ENCODE data around the gene TENT5C. TPM values are rescaled to one million over a fixed set of nuclear protein-coding genes. Genes with fewer than 3 reads are reported as not detected.

Gene TENT5C
- total RNA-seq, 5 donors from 2014 or later (not counting 1 experiment from before 2014, with no cell fraction given): 7.6 to 133 (median 11.2) TPM

DNA sequence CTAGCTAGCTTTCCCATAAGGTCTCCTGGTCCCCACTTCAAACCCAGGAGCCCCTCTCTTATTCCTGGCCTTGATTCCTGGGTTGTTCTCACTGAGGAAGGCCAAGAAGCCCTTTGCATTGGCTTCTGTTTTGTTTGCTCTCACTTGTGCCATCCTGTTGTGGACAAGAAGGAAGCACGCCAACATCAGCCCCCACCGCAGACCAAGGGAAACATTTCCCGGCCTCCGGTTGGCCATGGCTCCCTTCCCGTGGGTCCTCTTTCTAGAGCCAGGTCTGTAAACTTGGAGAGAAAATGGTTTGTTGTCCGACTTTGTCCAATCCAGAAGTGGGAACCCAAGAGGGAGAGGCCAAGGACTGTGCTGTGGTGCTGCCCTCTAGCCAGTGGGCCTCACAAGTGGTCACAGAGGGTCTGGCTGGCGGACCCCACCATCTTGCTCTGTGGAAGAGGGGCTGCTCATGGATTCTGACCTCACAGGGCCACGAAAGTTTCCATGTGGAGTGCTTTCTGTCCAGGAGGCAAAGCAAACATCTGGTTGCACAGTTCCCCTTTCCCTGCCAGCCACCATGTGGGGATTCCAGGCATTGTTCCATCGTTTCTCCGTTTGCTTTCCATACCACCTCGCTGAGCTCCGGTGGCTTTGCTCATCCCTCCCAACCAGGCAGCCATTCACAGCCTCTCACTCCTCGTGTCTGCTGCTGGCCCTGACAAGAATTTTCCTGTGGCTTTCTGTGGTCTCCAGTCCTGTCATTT lies 18.9 kb upstream of the TENT5C start:
- peaks cover 0 to 3% (median 0%) of the 10 kb centered on the region in 3 donors for H3K9me3 Mint-ChIP-seq
- H3K4me1 Mint-ChIP-seq: peaks cover 0 to 7% (median 0%) of the 10 kb centered on the region in 3 donors
- POLR2A ChIA-PET: no interaction called here
- H3K36me3 Mint-ChIP-seq: no peaks in the 10 kb centered on the region
- no peaks in the 10 kb centered on the region for H3K9me3 ChIP-seq
- no peak overlapping the region for H3K4me3 ChIP-seq (ENCODE audit: control insufficient read depth in 1 of 2, extremely low read depth in 1 of 2, low read length in 1 of 2)
- H3K27ac ChIP-seq (ENCODE audit: low read length): no peak overlapping the region
- H3K4me3 Mint-ChIP-seq: no peak overlapping the region
- H3K27ac Mint-ChIP-seq: no peak overlapping the region
- 86% methylated on average over 10 of the region's 13 CpGs for WGBS (ENCODE audit: insufficient coverage)
- peaks cover 2 to 3% of the 10 kb centered on the region in 2 donors for H3K27me3 Mint-ChIP-seq
- DNase-seq (no peak), ATAC-seq (replicated peaks in 1 of 4) (no peak)
- CTCF ChIA-PET: no interaction called here
- H3K27me3 ChIP-seq (replicated peaks in 1 of 2; ENCODE audit: control insufficient read depth in 2 of 2, extremely low read depth in 1 of 2, insufficient read depth in 2 of 2, low read length in 1 of 2): peaks cover 0 to 16% of the 10 kb centered on the region in 2 experiments
- H3K4me1 ChIP-seq (ENCODE audit: control insufficient read depth in 1 of 2, extremely low read depth in 1 of 2, insufficient read depth in 2 of 2, low read length in 2 of 2): no peaks in the 10 kb centered on the region
- no peaks in the 10 kb centered on the region for H3K36me3 ChIP-seq (ENCODE audit: control insufficient read depth in 2 of 2, extremely low read depth in 1 of 2, insufficient read depth in 1 of 2, low read length in 1 of 2)

DNA sequence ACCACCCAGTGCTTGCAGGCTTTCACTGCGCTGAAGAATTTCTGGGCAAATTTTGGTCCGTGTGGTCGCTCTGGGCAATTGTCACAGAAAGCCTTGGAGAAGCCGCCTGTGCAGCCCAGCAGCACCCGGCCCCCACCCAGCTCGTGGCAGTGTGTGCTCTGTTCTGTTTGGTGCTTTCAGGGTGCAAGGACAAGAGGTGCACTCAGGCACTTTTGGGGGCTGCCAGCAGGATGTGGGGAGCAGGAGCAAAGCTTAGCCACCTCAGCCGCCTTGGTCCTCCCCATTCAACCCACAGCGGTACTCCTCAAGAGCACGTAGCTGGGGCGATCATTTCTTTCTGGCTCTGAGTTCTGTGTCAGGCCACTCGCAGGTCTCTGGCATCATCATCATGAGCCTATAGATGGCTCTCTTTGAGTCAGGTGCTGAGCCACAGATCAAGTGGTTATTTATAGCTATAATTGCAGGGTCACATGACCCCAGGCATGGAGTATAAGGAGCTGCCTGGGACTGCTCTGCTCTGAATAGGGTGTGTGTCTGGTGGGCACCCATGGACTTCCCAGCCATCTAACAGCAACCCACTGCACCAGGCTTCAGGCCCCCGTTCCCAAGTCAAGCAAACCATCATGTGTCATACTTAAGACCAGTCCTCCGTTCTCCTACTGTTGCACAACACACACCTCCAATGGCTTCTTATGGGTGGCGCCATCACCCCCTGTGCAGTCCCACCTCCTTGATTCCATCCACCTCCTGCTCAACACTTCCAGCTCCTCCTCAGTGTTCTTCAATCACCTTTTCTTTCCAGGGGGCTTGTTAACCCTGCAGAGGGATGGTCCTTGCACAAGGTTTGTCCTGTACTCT lies 18.1 kb upstream of the TENT5C start:
- 83% methylated on average over 10 of the region's 14 CpGs for WGBS (ENCODE audit: insufficient coverage)
- no peak overlapping the region for H3K27ac Mint-ChIP-seq
- peaks cover 0 to 7% (median 0%) of the 10 kb centered on the region in 3 donors for H3K4me1 Mint-ChIP-seq
- Histone ChIP-seq H3K27ac (ENCODE audit: low read length) (no peak overlapping the region), H3K27me3 (replicated peaks in 1 of 2; ENCODE audit: control insufficient read depth in 2 of 2, extremely low read depth in 1 of 2, insufficient read depth in 2 of 2, low read length in 1 of 2) (peaks cover 0 to 10% of the 10 kb centered on the region in 2 experiments), H3K4me1 (ENCODE audit: control insufficient read depth in 1 of 2, extremely low read depth in 1 of 2, insufficient read depth in 2 of 2, low read length in 2 of 2) (no peaks in the 10 kb centered on the region), H3K9me3 (no peaks in the 10 kb centered on the region), H3K36me3 (ENCODE audit: control insufficient read depth in 2 of 2, extremely low read depth in 1 of 2, insufficient read depth in 1 of 2, low read length in 1 of 2) (no peaks in the 10 kb centered on the region), H3K4me3 (ENCODE audit: control insufficient read depth in 1 of 2, extremely low read depth in 1 of 2, low read length in 1 of 2) (no peak overlapping the region)
- no peak overlapping the region for H3K4me3 Mint-ChIP-seq
- H3K9me3 Mint-ChIP-seq: peaks cover 0 to 3% (median 0%) of the 10 kb centered on the region in 3 donors
- no peak for DNase-seq
- H3K36me3 Mint-ChIP-seq: no peaks in the 10 kb centered on the region
- peaks cover 2 to 3% of the 10 kb centered on the region in 2 donors for H3K27me3 Mint-ChIP-seq
- ChIA-PET POLR2A (no interaction called here), CTCF (interaction anchor here in 1 of 2 donors (0.7 kb wide), 1 partner anchor 40 kb away, joined by 3 read pairs; no protein-coding TSS in a partner anchor)
- ATAC-seq (replicated peaks in 1 of 4): no peak

DNA sequence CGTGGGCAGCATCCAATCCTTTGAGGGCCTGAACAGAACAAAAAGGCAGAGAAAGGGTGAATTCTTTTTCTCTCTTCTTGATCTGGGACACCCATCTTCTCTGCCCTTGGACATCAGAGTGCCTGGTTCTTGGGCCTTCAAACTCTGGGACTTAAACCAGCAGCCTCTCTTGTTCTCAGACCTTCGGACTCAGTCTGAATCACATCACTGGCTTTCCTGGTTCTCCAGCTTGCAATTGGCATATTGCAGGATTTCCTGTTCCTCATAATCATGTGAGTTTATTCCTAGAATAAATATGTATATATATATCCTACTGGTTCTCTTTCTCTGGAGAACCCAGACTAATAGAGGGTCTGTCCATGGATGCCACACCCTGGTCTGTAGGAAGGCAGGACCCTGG lies 16.3 kb upstream of the TENT5C start:
- Mint-ChIP-seq H3K4me1 (no peaks in the 10 kb centered on the region), H3K4me3 (no peak overlapping the region)
- WGBS (ENCODE audit: insufficient coverage): 100% methylated on average over 1 of the region's 2 CpGs

DNA sequence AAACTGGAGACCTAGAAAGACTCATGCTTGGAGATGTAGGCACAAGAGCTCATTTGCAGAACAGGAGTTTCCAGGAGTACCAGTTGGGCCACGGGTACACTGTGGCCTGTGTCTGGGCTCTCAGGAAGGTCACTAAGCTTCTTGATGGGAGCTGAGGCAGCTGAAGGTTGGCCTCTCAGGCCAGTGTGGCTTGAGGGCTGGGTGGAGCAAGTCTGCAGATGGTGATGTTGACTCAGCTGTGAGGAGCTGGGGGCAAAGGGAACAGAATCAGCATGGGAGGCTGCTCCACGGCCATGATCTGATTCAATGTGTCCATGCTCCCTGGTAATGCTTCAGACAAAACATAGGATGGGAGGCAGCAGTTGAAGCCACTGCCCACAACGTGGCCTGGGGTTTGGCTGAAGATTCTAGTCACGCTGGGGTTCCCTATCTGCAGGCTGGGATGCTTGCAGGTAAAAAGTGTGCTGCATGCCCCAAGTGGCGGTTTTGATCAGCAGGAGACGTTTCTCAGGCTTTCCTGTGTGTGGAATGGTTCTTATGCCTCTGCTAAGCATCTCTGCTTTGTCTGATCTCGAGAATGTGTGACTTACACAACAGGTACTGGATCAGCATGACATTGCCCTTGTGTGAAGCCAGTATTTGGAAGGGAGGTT lies 15.4 kb upstream of the TENT5C start:
- Mint-ChIP-seq H3K27me3 (peaks cover 3 to 4% of the 10 kb centered on the region in 2 donors), H3K36me3 (no peaks in the 10 kb centered on the region), H3K4me3 (no peak overlapping the region), H3K27ac (no peak overlapping the region), H3K4me1 (no peaks in the 10 kb centered on the region), H3K9me3 (no peaks in the 10 kb centered on the region)
- CTCF ChIA-PET: no interaction called here
- Histone ChIP-seq H3K36me3 (ENCODE audit: control insufficient read depth in 2 of 2, extremely low read depth in 1 of 2, insufficient read depth in 1 of 2, low read length in 1 of 2) (no peaks in the 10 kb centered on the region), H3K4me1 (ENCODE audit: control insufficient read depth in 1 of 2, extremely low read depth in 1 of 2, insufficient read depth in 2 of 2, low read length in 2 of 2) (no peaks in the 10 kb centered on the region), H3K9me3 (no peaks in the 10 kb centered on the region), H3K27ac (ENCODE audit: low read length) (no peak overlapping the region), H3K4me3 (ENCODE audit: control insufficient read depth in 1 of 2, extremely low read depth in 1 of 2, low read length in 1 of 2) (no peak overlapping the region), H3K27me3 (replicated peaks in 1 of 2; ENCODE audit: control insufficient read depth in 2 of 2, extremely low read depth in 1 of 2, insufficient read depth in 2 of 2, low read length in 1 of 2) (peaks cover 0 to 13% of the 10 kb centered on the region in 2 experiments)
- 55% methylated on average over 7 of the region's 7 CpGs for WGBS (ENCODE audit: insufficient coverage)
- POLR2A ChIA-PET: no interaction called here
- ATAC-seq (replicated peaks in 1 of 4) (no peak), DNase-seq (no peak)

More for the DNA sequence above, 16.3 kb upstream of the TENT5C start:
- H3K27ac Mint-ChIP-seq: no peak overlapping the region
- Histone ChIP-seq H3K27ac (ENCODE audit: low read length) (no peak overlapping the region), H3K9me3 (no peaks in the 10 kb centered on the region), H3K27me3 (replicated peaks in 1 of 2; ENCODE audit: control insufficient read depth in 2 of 2, extremely low read depth in 1 of 2, insufficient read depth in 2 of 2, low read length in 1 of 2) (peaks cover 0 to 12% of the 10 kb centered on the region in 2 experiments), H3K36me3 (ENCODE audit: control insufficient read depth in 2 of 2, extremely low read depth in 1 of 2, insufficient read depth in 1 of 2, low read length in 1 of 2) (no peaks in the 10 kb centered on the region), H3K4me3 (ENCODE audit: control insufficient read depth in 1 of 2, extremely low read depth in 1 of 2, low read length in 1 of 2) (no peak overlapping the region), H3K4me1 (ENCODE audit: control insufficient read depth in 1 of 2, extremely low read depth in 1 of 2, insufficient read depth in 2 of 2, low read length in 2 of 2) (no peaks in the 10 kb centered on the region)
- ChIA-PET POLR2A (interaction anchor here (0.6 to 0.7 kb wide), 2 partner anchors 23 to 264 kb away, joined by 4 to 5 read pairs; no protein-coding TSS in a partner anchor), CTCF (no interaction called here)
- H3K27me3 Mint-ChIP-seq: peaks cover 3 to 4% of the 10 kb centered on the region in 2 donors
- ATAC-seq (replicated peaks in 1 of 4) (no peak), DNase-seq (no peak)
- no peaks in the 10 kb centered on the region for H3K9me3 Mint-ChIP-seq
- H3K36me3 Mint-ChIP-seq: no peaks in the 10 kb centered on the region

DNA sequence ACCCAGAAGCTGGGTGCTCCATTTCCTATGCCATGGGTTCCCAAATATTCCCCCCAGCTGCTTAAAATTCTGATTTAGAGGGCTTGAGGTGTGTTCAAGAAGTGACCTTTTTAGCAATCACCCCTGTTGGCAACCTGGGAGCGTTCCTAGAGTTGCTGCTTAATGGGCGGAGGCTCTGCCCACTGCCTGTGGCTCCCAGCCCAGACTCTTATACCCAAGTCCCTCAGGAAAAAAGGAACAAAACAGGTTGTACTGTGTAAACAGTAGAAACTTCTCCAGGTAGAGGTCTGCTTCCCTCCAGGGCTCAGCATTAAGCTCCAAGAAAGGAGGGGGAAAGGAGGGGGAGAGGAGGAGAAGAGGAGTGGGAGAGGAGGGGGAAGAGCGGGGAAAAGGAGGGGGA lies 14.6 kb upstream of the TENT5C start:
- H3K9me3 ChIP-seq: no peaks in the 10 kb centered on the region
- H3K4me3 ChIP-seq (ENCODE audit: control insufficient read depth in 1 of 2, extremely low read depth in 1 of 2, low read length in 1 of 2): no peak overlapping the region
- Mint-ChIP-seq H3K4me1 (no peaks in the 10 kb centered on the region), H3K9me3 (no peaks in the 10 kb centered on the region), H3K4me3 (no peak overlapping the region), H3K27ac (no peak overlapping the region), H3K36me3 (no peaks in the 10 kb centered on the region), H3K27me3 (peaks cover 3 to 4% of the 10 kb centered on the region in 2 donors)
- ChIA-PET POLR2A (interaction anchor here (0.6 to 1.1 kb wide), 2 partner anchors 12 to 302 kb away, joined by 4 to 8 read pairs; no protein-coding TSS in a partner anchor), CTCF (no interaction called here)
- no peak for DNase-seq
- no peaks in the 10 kb centered on the region for H3K36me3 ChIP-seq (ENCODE audit: control insufficient read depth in 2 of 2, extremely low read depth in 1 of 2, insufficient read depth in 1 of 2, low read length in 1 of 2)
- no peak for ATAC-seq (replicated peaks in 1 of 4)
- peaks cover 0 to 15% of the 10 kb centered on the region in 2 experiments for H3K27me3 ChIP-seq (replicated peaks in 1 of 2; ENCODE audit: control insufficient read depth in 2 of 2, extremely low read depth in 1 of 2, insufficient read depth in 2 of 2, low read length in 1 of 2)
- H3K27ac ChIP-seq (ENCODE audit: low read length): no peak overlapping the region
- WGBS (ENCODE audit: insufficient coverage): no CpG with 5 or more reads among the region's 3 CpGs
- no peaks in the 10 kb centered on the region for H3K4me1 ChIP-seq (ENCODE audit: control insufficient read depth in 1 of 2, extremely low read depth in 1 of 2, insufficient read depth in 2 of 2, low read length in 2 of 2)

DNA sequence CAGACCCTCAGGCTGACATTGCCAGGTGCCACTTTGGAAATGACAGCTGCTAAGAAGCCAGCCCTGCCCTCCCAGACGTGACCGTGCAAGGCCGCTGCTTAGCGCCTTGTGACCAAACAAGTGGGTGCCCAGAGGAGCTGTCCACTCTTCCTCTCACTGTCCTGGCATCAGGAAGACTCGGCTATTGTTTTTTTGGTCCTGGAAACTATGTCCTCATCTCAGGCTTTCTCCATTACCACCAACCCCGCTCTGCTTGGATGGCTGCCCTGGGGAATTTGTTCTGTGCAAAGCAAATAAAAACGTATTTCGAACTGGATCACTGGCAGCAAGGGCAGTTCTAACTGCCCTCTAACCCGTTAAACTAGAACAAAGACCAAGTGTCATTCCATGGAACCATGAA lies 13.7 kb upstream of the TENT5C start:
- Mint-ChIP-seq H3K4me1 (no peaks in the 10 kb centered on the region), H3K27me3 (peaks cover 4 to 7% of the 10 kb centered on the region in 2 donors), H3K36me3 (no peaks in the 10 kb centered on the region), H3K27ac (no peak overlapping the region), H3K9me3 (no peaks in the 10 kb centered on the region), H3K4me3 (no peak overlapping the region)
- POLR2A ChIA-PET: interaction anchor here in 1 of 2 donors (1.1 kb wide), 1 partner anchor 13 kb away, joined by 8 read pairs; no protein-coding TSS in a partner anchor
- no peak for DNase-seq
- H3K9me3 ChIP-seq: no peaks in the 10 kb centered on the region
- no peaks in the 10 kb centered on the region for H3K36me3 ChIP-seq (ENCODE audit: control insufficient read depth in 2 of 2, extremely low read depth in 1 of 2, insufficient read depth in 1 of 2, low read length in 1 of 2)
- no peak overlapping the region for H3K4me3 ChIP-seq (ENCODE audit: control insufficient read depth in 1 of 2, extremely low read depth in 1 of 2, low read length in 1 of 2)
- no peak overlapping the region for H3K27ac ChIP-seq (ENCODE audit: low read length)
- CTCF ChIA-PET: interaction anchor here (0.6 to 1.1 kb wide), 3 partner anchors 19 to 82 kb away, joined by 3 read pairs; no protein-coding TSS in a partner anchor
- peaks cover 0 to 12% of the 10 kb centered on the region in 2 experiments for H3K27me3 ChIP-seq (replicated peaks in 1 of 2; ENCODE audit: control insufficient read depth in 2 of 2, extremely low read depth in 1 of 2, insufficient read depth in 2 of 2, low read length in 1 of 2)
- 84% methylated on average over 9 of the region's 9 CpGs for WGBS (ENCODE audit: insufficient coverage)
- H3K4me1 ChIP-seq (ENCODE audit: control insufficient read depth in 1 of 2, extremely low read depth in 1 of 2, insufficient read depth in 2 of 2, low read length in 2 of 2): no peaks in the 10 kb centered on the region
- ATAC-seq (replicated peaks in 1 of 4): no peak

Data from T-cell (primary cell).